Measurements from ENCODE around the gene CABYR.
A peak's percentile ranks its signal among the peaks of the same experiment; 100 is the strongest.

Gene CABYR

DNA sequence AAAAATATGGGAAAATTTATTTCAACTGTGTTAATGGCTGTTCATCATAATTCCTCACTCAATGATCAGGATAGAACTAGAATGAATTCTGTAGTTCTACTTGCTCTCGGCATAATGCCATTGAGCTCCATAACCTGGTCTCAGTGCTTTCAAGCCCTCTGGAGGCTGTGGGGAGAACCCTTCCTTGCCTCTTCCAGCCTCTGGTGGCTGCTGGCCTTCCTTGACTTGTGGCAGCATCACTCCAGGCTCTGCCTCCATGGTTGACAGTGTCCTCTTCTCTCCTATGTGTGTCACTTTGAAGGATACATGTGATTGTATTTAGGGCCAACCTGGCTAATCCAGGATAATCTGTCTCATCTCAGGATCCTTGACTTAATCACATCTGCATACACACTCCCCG, 26.9 kb upstream of the CABYR start:
- Histone ChIP-seq H3K27ac (ENCODE audit: insufficient read depth, low read length, poor library complexity, severe bottlenecking) (peak overlapping the region; percentile 7), H3K9me3 (ENCODE audit: control insufficient read depth, low read length) (no peaks in the 10 kb centered on the region), H3K27me3 (replicated peaks; ENCODE audit: control insufficient read depth, insufficient read depth, low read length, poor library complexity, severe bottlenecking) (no peaks in the 10 kb centered on the region), H3K4me1 (ENCODE audit: control insufficient read depth, insufficient read depth, low read length, poor library complexity, severe bottlenecking) (no peaks in the 10 kb centered on the region), H3K4me3 (ENCODE audit: insufficient read depth, low read depth, low read length, poor library complexity, severe bottlenecking) (no peak overlapping the region), H3K36me3 (ENCODE audit: control insufficient read depth, insufficient read depth, low read length) (peaks cover 49% of the 10 kb centered on the region)
- DNase-seq, result no peak

GRCh38 chr18:24112464-24112863, 26.4 kb upstream of the CABYR start:
- Histone ChIP-seq H3K36me3 (ENCODE audit: control insufficient read depth, insufficient read depth, low read length) (peaks cover 51% of the 10 kb centered on the region), H3K4me1 (ENCODE audit: control insufficient read depth, insufficient read depth, low read length, poor library complexity, severe bottlenecking) (no peaks in the 10 kb centered on the region), H3K4me3 (ENCODE audit: insufficient read depth, low read depth, low read length, poor library complexity, severe bottlenecking) (no peak overlapping the region), H3K27ac (ENCODE audit: insufficient read depth, low read length, poor library complexity, severe bottlenecking) (no peak overlapping the region), H3K9me3 (ENCODE audit: control insufficient read depth, low read length) (no peaks in the 10 kb centered on the region), H3K27me3 (replicated peaks; ENCODE audit: control insufficient read depth, insufficient read depth, low read length, poor library complexity, severe bottlenecking) (no peaks in the 10 kb centered on the region)
- DNase-seq, result no peak

GRCh38 chr18:24112874-24113615, 25.8 kb upstream of the CABYR start:
- Histone ChIP-seq H3K4me1 (ENCODE audit: control insufficient read depth, insufficient read depth, low read length, poor library complexity, severe bottlenecking) (no peaks in the 10 kb centered on the region), H3K27ac (ENCODE audit: insufficient read depth, low read length, poor library complexity, severe bottlenecking) (no peak overlapping the region), H3K36me3 (ENCODE audit: control insufficient read depth, insufficient read depth, low read length) (peaks cover 46% of the 10 kb centered on the region), H3K9me3 (ENCODE audit: control insufficient read depth, low read length) (no peaks in the 10 kb centered on the region), H3K27me3 (replicated peaks; ENCODE audit: control insufficient read depth, insufficient read depth, low read length, poor library complexity, severe bottlenecking) (no peaks in the 10 kb centered on the region), H3K4me3 (ENCODE audit: insufficient read depth, low read depth, low read length, poor library complexity, severe bottlenecking) (no peak overlapping the region)
- no peak for DNase-seq

DNA sequence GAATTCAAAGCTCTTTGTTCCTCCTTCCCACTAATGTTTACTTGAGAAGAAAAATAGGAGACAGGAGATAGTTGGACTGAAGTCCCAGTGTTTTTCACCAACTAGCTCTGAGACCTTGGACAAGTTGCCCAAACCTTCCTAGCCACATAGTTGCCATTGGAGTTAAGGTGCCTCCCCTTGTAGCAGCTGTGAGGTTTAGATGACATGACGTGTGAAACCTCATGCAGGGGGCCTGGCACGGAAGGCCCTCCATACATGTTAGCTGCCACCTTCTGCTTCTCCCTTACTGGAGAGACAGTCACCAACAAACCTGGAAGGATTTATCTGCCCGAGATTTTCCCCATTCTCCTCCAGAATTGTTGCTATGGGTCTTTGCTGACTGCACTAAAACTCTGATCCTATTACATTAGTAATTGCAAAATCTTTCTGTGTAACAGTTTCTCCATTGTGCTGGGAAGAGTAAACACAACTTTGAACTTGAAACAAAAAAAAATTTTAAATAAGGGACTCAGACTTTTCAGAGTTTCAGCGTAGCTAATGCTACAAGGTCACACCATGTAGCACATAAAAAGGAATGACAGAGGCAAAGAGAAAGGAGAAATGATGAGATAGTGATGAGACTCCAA, 23.8 kb upstream of the CABYR start:
- H3K4me3 ChIP-seq (ENCODE audit: insufficient read depth, low read depth, low read length, poor library complexity, severe bottlenecking), result no peak overlapping the region
- peaks cover 58% of the 10 kb centered on the region for H3K36me3 ChIP-seq (ENCODE audit: control insufficient read depth, insufficient read depth, low read length)
- DNase-seq, result no peak

GRCh38 chr18:24115628-24116027, 23.2 kb upstream of the CABYR start:
- no peak for DNase-seq
- peaks cover 57% of the 10 kb centered on the region for H3K36me3 ChIP-seq (ENCODE audit: control insufficient read depth, insufficient read depth, low read length)
- no peaks in the 10 kb centered on the region for H3K27me3 ChIP-seq (replicated peaks; ENCODE audit: control insufficient read depth, insufficient read depth, low read length, poor library complexity, severe bottlenecking)
- no peak overlapping the region for H3K4me3 ChIP-seq (ENCODE audit: insufficient read depth, low read depth, low read length, poor library complexity, severe bottlenecking)
- H3K27ac ChIP-seq (ENCODE audit: insufficient read depth, low read length, poor library complexity, severe bottlenecking), result no peak overlapping the region
- H3K9me3 ChIP-seq (ENCODE audit: control insufficient read depth, low read length), result no peaks in the 10 kb centered on the region
- H3K4me1 ChIP-seq (ENCODE audit: control insufficient read depth, insufficient read depth, low read length, poor library complexity, severe bottlenecking), result no peaks in the 10 kb centered on the region

More for the DNA sequence above, 23.8 kb upstream of the CABYR start:
- H3K27me3 ChIP-seq (replicated peaks; ENCODE audit: control insufficient read depth, insufficient read depth, low read length, poor library complexity, severe bottlenecking), result no peaks in the 10 kb centered on the region
- no peaks in the 10 kb centered on the region for H3K4me1 ChIP-seq (ENCODE audit: control insufficient read depth, insufficient read depth, low read length, poor library complexity, severe bottlenecking)
- no peak overlapping the region for H3K27ac ChIP-seq (ENCODE audit: insufficient read depth, low read length, poor library complexity, severe bottlenecking)
- H3K9me3 ChIP-seq (ENCODE audit: control insufficient read depth, low read length), result no peaks in the 10 kb centered on the region

DNA sequence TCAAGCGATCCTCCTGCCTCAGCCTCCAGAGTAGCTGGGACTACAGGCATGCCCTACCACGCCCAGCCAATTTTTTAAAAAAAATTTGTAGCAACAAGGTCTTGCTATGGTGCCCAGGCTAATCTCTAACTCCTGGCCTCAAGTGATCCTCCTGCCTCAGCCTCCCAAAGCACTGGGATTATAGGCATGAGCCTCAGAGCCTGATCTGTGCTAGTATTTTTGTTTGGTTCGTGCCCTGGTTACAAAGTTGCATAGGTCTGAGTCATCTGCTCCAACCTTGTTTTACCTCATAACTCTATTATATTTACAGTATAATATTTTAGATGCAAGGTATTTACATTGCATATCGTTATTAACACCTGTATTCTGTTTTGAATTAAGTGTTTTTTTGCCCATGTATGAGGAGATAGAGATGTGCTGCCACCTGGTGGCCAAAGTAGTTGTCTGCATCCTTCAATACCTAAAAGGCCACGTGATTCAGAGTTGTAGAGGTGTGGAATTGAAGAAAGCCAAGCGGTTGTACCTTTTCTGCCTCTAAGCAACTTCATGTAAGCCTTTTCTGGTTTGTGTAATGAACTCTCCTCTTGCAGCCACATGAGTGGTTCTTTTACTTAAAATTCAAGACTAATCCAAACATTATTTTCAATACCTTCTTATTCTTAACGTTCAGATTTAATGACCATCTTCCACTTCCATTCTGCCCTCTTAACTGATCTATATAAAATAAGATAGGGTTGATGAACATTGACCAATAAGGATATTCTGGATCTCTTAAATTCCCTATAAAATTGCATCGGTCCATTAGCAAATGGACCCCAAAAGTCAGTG, 19.9 kb upstream of the CABYR start:
- DNase-seq, result peak; percentile 53 to 71 (median 56)
- Histone ChIP-seq H3K27ac (ENCODE audit: insufficient read depth, low read length, poor library complexity, severe bottlenecking) (peak overlapping the region; percentile 42), H3K36me3 (ENCODE audit: control insufficient read depth, insufficient read depth, low read length) (peaks cover 59% of the 10 kb centered on the region), H3K4me1 (ENCODE audit: control insufficient read depth, insufficient read depth, low read length, poor library complexity, severe bottlenecking) (no peaks in the 10 kb centered on the region), H3K9me3 (ENCODE audit: control insufficient read depth, low read length) (no peaks in the 10 kb centered on the region), H3K4me3 (ENCODE audit: insufficient read depth, low read depth, low read length, poor library complexity, severe bottlenecking) (no peak overlapping the region), H3K27me3 (replicated peaks; ENCODE audit: control insufficient read depth, insufficient read depth, low read length, poor library complexity, severe bottlenecking) (no peaks in the 10 kb centered on the region)

DNA sequence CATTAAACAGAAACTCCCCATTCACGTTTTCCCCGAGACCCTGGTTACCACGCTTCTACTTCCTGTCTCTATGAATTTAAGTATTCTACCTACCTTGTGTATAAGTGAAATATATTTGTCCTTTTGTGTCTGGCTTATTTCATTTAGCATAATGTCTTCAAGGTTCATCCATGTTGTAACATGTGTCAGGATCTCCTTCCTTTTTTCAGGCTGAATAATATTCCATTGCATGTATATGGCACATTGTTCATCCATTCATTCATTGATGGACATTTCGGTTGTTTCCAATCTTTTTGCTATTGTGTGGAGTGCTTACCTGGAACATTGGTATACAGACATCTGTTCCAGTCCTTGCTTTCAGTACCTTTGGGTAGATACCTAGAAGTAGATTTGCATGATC, 18.2 kb upstream of the CABYR start:
- no peaks in the 10 kb centered on the region for H3K4me1 ChIP-seq (ENCODE audit: control insufficient read depth, insufficient read depth, low read length, poor library complexity, severe bottlenecking)
- H3K9me3 ChIP-seq (ENCODE audit: control insufficient read depth, low read length), result no peaks in the 10 kb centered on the region
- no peak for DNase-seq
- H3K27me3 ChIP-seq (replicated peaks; ENCODE audit: control insufficient read depth, insufficient read depth, low read length, poor library complexity, severe bottlenecking), result no peaks in the 10 kb centered on the region
- peaks cover 67% of the 10 kb centered on the region for H3K36me3 ChIP-seq (ENCODE audit: control insufficient read depth, insufficient read depth, low read length)
- H3K27ac ChIP-seq (ENCODE audit: insufficient read depth, low read length, poor library complexity, severe bottlenecking), result no peak overlapping the region
- H3K4me3 ChIP-seq (ENCODE audit: insufficient read depth, low read depth, low read length, poor library complexity, severe bottlenecking), result no peak overlapping the region

DNA sequence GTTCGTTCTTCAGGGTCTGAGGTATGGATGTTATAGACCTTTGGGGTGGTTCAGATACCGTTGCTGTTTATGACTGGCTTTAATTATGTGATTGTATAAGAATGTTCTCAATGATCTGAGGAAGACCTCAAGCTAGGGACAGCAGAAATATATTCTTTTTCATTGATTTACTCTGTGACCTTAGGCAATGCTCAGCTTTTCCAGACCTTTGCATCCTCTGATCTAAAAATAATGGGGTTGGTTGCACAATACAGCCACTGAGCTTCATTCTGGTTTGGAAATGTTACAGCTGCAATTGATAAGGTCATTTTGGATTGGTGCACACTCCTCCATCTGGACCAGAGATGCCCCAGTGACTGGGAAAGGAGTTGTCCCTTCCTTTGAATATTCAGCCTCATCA, 17.2 kb upstream of the CABYR start:
- Histone ChIP-seq H3K4me1 (ENCODE audit: control insufficient read depth, insufficient read depth, low read length, poor library complexity, severe bottlenecking) (no peaks in the 10 kb centered on the region), H3K27ac (ENCODE audit: insufficient read depth, low read length, poor library complexity, severe bottlenecking) (no peak overlapping the region), H3K27me3 (replicated peaks; ENCODE audit: control insufficient read depth, insufficient read depth, low read length, poor library complexity, severe bottlenecking) (no peaks in the 10 kb centered on the region), H3K4me3 (ENCODE audit: insufficient read depth, low read depth, low read length, poor library complexity, severe bottlenecking) (no peak overlapping the region), H3K36me3 (ENCODE audit: control insufficient read depth, insufficient read depth, low read length) (peaks cover 71% of the 10 kb centered on the region), H3K9me3 (ENCODE audit: control insufficient read depth, low read length) (no peaks in the 10 kb centered on the region)
- DNase-seq, result no peak

DNA sequence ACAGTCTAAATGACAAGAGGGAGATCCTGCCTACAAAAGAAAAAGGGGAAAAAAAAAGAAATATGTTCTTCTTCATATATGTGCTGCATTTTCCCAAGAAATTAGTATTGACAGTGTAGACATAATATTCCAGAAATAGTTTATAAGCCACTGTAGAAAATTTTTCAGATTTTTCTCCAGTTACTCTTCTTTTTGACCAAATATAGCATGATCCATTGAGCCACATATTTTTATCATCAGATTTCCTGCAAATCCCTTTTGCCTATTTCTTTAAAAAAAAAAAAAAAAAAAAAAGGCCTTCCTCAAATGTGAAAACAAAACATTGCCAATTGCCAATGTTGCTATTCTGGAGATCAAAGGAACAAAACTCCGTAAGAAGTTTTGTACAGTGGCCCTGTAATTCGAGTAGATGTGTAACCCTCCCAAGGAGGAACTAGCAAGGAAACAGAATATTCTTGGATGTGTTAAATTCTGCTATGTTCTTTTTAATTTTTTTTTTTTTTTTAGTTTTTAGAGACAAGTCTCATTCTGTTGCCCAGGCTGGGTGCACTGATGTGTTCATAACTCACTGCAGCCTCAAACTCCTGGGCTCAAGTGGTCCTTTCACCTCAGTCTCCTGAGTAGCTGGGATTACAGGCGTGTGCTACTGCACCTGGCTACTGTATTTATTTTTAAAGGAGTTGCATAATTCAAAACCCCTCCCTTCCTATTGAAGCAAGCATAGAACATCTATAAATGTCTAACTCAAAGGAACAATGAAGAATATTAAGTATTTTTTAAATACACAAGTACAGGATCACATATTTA, 12.5 kb upstream of the CABYR start:
- no peaks in the 10 kb centered on the region for H3K4me1 ChIP-seq (ENCODE audit: control insufficient read depth, insufficient read depth, low read length, poor library complexity, severe bottlenecking)
- H3K27ac ChIP-seq (ENCODE audit: insufficient read depth, low read length, poor library complexity, severe bottlenecking), result no peak overlapping the region
- no peaks in the 10 kb centered on the region for H3K27me3 ChIP-seq (replicated peaks; ENCODE audit: control insufficient read depth, insufficient read depth, low read length, poor library complexity, severe bottlenecking)
- H3K36me3 ChIP-seq (ENCODE audit: control insufficient read depth, insufficient read depth, low read length), result peaks cover 83% of the 10 kb centered on the region
- H3K4me3 ChIP-seq (ENCODE audit: insufficient read depth, low read depth, low read length, poor library complexity, severe bottlenecking), result no peak overlapping the region
- no peaks in the 10 kb centered on the region for H3K9me3 ChIP-seq (ENCODE audit: control insufficient read depth, low read length)
- DNase-seq, result no peak
